ENCODE data around the gene SOX18. TPM values are rescaled to one million over a fixed set of nuclear protein-coding genes. Genes with fewer than 3 reads are reported as not detected.

Gene SOX18
- total RNA-seq, 4 donors from 2014 or later = 0.79 to 8.7 (median 3.3) TPM

- Histone ChIP-seq H3K27ac (no peak overlapping the region), H3K27me3 (no peaks in the 10 kb centered on the region), H3K4me1 (peaks cover 40% of the 10 kb centered on the region), H3K9me3 (no peaks in the 10 kb centered on the region), H3K4me3 (no peak overlapping the region), H3K36me3 (peaks cover 3% of the 10 kb centered on the region)
- TF ChIP-seq POLR2A (IDR thresholded peaks at IDR 0.05) (no peak), CTCF (IDR thresholded peaks at IDR 0.05) (no peak)
- DNase-seq (ENCODE audit: low spot score in 2 of 2) = no peak
- WGBS = 52% methylated on average over 3 of the region's 5 CpGs
Measured at GRCh38 chr20:64065974-64066343, 16.5 kb upstream of the SOX18 start.

- peaks cover 40% of the 10 kb centered on the region for H3K4me1 ChIP-seq
- no peaks in the 10 kb centered on the region for H3K9me3 ChIP-seq
- no peak for TF ChIP-seq CTCF (IDR thresholded peaks at IDR 0.05)
- no peak overlapping the region for H3K4me3 ChIP-seq
- no peaks in the 10 kb centered on the region for H3K36me3 ChIP-seq
- 51% methylated on average over 27 of the region's 27 CpGs for WGBS
- no peak overlapping the region for H3K27ac ChIP-seq
- H3K27me3 ChIP-seq = no peaks in the 10 kb centered on the region
- no peak for DNase-seq (ENCODE audit: low spot score in 2 of 2)
Measured at GRCh38 chr20:64065062-64065973, 15.9 kb upstream of the SOX18 start.

GRCh38 chr20:64064145-64064698 lies 14.8 kb upstream of the SOX18 start:
- no peak for DNase-seq (ENCODE audit: low spot score in 2 of 2)
- 19% methylated on average over 7 of the region's 12 CpGs for WGBS
- Histone ChIP-seq H3K9me3 (no peaks in the 10 kb centered on the region), H3K36me3 (no peaks in the 10 kb centered on the region), H3K27me3 (no peaks in the 10 kb centered on the region), H3K27ac (no peak overlapping the region), H3K4me3 (peak overlapping the region; percentile 89), H3K4me1 (peaks cover 40% of the 10 kb centered on the region)
- TF ChIP-seq CTCF (IDR thresholded peaks at IDR 0.05) (no peak), EP300 (IDR thresholded peaks at IDR 0.05) (no peak), POLR2AphosphoS5 (IDR thresholded peaks at IDR 0.05) (no peak)

- no peak for DNase-seq (ENCODE audit: low spot score in 2 of 2)
- whole genome bisulfite sequencing = 7% methylated on average over 16 of the region's 51 CpGs
- H3K4me1 ChIP-seq = peaks cover 40% of the 10 kb centered on the region
- H3K4me3 ChIP-seq = peak overlapping the region; percentile 89
- no peaks in the 10 kb centered on the region for H3K27me3 ChIP-seq
- peak overlapping the region; percentile 76 for H3K27ac ChIP-seq
- H3K9me3 ChIP-seq = no peaks in the 10 kb centered on the region
- H3K36me3 ChIP-seq = no peaks in the 10 kb centered on the region
- TF ChIP-seq POLR2A (IDR thresholded peaks at IDR 0.05) (no peak), CTCF (IDR thresholded peaks at IDR 0.05) (no peak), POLR2AphosphoS5 (IDR thresholded peaks at IDR 0.05) (no peak), EP300 (IDR thresholded peaks at IDR 0.05) (no peak)
Measured at GRCh38 chr20:64063389-64064144, 14.1 kb upstream of the SOX18 start.
